A673 (cell line): Measurements from ENCODE around the gene FCN3. TPM values are rescaled to one million over a fixed set of nuclear protein-coding genes. Genes with fewer than 3 reads are reported as not detected.

Experiments used
- BruUV-seq: library from RNA; stranded (reverse); fragments of 400-500 nt; replicated peaks from 2 replicates; lab custom pipeline; 2021; lab: Mats Ljungman, UMichigan
- CTCF ChIA-PET: fragments of 300-600 bp; sonication (Branson Sonifier 250); formaldehyde crosslinking; loops from one replicate; lab custom pipeline; 2022; ENCODE audit warnings: antibody characterized with exemption; lab: Charles Lee
- POLR2A ChIA-PET: fragments of 300-600 bp; sonication (Branson Sonifier 250); formaldehyde crosslinking; loops from one replicate; lab custom pipeline; 2022; ENCODE audit warnings: antibody characterized with exemption; ENCODE audit not compliant: low non-redundant PET; lab: Charles Lee
- DNase-seq: peaks from one replicate; pipeline ENCODE4 v3.0.0-alpha.2; 2015; ENCODE audit warnings: low spot score
- H3K27ac ChIP-seq: fragments of 200-600 bp; sonication (generic); 2 replicates; pipeline ENCODE4 v1.5.1; 2016; ENCODE audit warnings: mixed run types, low read depth, mild to moderate bottlenecking, mixed read lengths, antibody characterized with exemption, low read length; ENCODE audit not compliant: poor library complexity, severe bottlenecking
- H3K27me3 ChIP-seq: fragments of 200-600 bp; sonication (generic); replicated peaks from 2 replicates; pipeline ENCODE4 v1.6.1; 2017; ENCODE audit warnings: mixed run types, low read depth, mild to moderate bottlenecking, mixed read lengths, antibody characterized with exemption, low read length; ENCODE audit not compliant: insufficient read depth, poor library complexity
- H3K36me3 ChIP-seq: fragments of 200-600 bp; sonication (generic); 2 replicates; pipeline ENCODE4 v1.6.1; 2016; ENCODE audit warnings: mixed run types, mild to moderate bottlenecking, mixed read lengths, antibody characterized with exemption, low read length; ENCODE audit not compliant: insufficient read depth, poor library complexity, severe bottlenecking
- H3K4me1 ChIP-seq: fragments of 200-600 bp; sonication (generic); 2 replicates; pipeline ENCODE4 v1.6.1; 2017; ENCODE audit warnings: mixed run types, mild to moderate bottlenecking, mixed read lengths, antibody characterized with exemption, low read length; ENCODE audit not compliant: insufficient read depth, poor library complexity, severe bottlenecking
- H3K4me3 ChIP-seq: fragments of 200-600 bp; sonication (generic); 2 replicates; pipeline ENCODE4 v1.5.1; 2016; ENCODE audit warnings: low read depth, mixed run types, mild to moderate bottlenecking, mixed read lengths, low read length; ENCODE audit not compliant: poor library complexity, severe bottlenecking
- H3K9me3 ChIP-seq: fragments of 200-600 bp; sonication (generic); 2 replicates; pipeline ENCODE4 v1.6.1; 2016; ENCODE audit warnings: mixed run types, low read depth, mild to moderate bottlenecking, mixed read lengths, antibody characterized with exemption, low read length; ENCODE audit not compliant: poor library complexity, severe bottlenecking
- EZH2 ChIP-seq: fragments of 200-600 bp; sonication (generic); IDR thresholded peaks from 2 replicates; pipeline ENCODE4 v1.6.1; 2017; ENCODE audit warnings: borderline replicate concordance, low read depth, mild to moderate bottlenecking, mixed read lengths, antibody characterized with exemption, low read length; ENCODE audit not compliant: poor library complexity, severe bottlenecking
- intact Hi-C: fragments of 100-400 bp; cut with micrococcal nuclease; formaldehyde crosslinking; loops from one replicate; pipeline ENCODE4 v1.10.0; 2022; ENCODE audit not compliant: unreplicated experiment
- total RNA-seq: library from RNA; stranded (reverse); gene quantifications from 2 replicates; pipeline ENCODE4 v1.2.3, GENCODE V29; 2021
- TF ChIP-seq, protein P1 (sequence below): fragments of 300-800, 200-600 bp; sonication (generic); conservative IDR thresholded peaks from 2 replicates; pipeline ENCODE4 v1.5.1; 2017; ENCODE audit warnings: low read depth, mild to moderate bottlenecking, antibody characterized with exemption, low read length, moderate library complexity, mixed read lengths

Gene FCN3
- total RNA-seq, 1 experiment from 2014 or later: not detected

DNA sequence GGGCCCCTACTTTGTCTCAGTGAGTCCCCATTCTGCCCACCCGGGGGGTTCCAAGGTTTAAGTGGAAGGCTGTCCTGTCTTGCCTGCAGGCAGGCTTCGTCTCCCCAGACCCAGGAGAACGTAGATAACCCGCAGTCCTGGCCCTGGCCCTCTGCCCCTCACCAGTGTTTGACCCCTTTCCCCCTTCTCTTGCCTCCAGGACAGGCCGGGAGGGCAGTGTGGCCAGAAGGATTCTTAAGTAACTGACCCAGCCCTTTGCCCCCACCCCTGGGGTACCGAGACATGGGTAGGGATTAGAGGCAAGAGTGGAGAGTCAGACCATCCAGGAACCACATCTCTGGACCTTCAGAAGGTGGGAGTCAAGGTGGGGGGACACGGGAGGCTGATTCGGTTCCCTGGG is 43.8 kb downstream of the FCN3 start:
- H3K27ac ChIP-seq: no peak overlapping the region
- ChIA-PET CTCF (no interaction called here), POLR2A (no interaction called here)
- H3K36me3 ChIP-seq: peaks cover 37% of the 10 kb centered on the region
- no peaks in the 10 kb centered on the region for H3K4me1 ChIP-seq
- H3K4me3 ChIP-seq: no peak overlapping the region
- no TSS peak for BruUV-seq
- H3K27me3 ChIP-seq: no peaks in the 10 kb centered on the region
- TF ChIP-seq, protein P1, sequence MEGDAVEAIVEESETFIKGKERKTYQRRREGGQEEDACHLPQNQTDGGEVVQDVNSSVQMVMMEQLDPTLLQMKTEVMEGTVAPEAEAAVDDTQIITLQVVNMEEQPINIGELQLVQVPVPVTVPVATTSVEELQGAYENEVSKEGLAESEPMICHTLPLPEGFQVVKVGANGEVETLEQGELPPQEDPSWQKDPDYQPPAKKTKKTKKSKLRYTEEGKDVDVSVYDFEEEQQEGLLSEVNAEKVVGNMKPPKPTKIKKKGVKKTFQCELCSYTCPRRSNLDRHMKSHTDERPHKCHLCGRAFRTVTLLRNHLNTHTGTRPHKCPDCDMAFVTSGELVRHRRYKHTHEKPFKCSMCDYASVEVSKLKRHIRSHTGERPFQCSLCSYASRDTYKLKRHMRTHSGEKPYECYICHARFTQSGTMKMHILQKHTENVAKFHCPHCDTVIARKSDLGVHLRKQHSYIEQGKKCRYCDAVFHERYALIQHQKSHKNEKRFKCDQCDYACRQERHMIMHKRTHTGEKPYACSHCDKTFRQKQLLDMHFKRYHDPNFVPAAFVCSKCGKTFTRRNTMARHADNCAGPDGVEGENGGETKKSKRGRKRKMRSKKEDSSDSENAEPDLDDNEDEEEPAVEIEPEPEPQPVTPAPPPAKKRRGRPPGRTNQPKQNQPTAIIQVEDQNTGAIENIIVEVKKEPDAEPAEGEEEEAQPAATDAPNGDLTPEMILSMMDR: no peak
- TF ChIP-seq EZH2: no peak
- H3K9me3 ChIP-seq: no peaks in the 10 kb centered on the region
- no peak for DNase-seq
- intact Hi-C loops: no loop called here

DNA sequence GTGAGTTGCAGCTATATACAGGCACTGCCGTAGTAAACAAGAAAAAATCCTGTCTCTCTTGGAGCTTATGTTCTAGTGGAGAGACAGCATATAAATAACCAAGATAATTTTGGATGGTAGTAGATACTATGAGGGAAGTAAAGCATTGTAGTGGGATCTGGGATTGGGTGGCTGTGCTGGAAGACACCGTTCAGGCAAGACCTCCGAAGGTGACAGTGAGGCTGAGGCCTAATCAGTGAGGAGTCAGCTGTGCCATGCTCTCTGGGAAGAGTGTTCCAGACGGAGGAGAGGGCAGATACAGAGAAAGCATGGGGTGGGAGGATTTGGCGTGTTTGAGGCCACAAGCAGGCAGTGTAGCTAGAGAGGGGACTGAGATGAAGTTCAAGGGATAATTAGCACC is 46.7 kb downstream of the FCN3 start:
- intact Hi-C loops: no loop called here
- Histone ChIP-seq H3K4me1 (peaks cover 8% of the 10 kb centered on the region), H3K27me3 (no peaks in the 10 kb centered on the region), H3K9me3 (no peaks in the 10 kb centered on the region), H3K36me3 (peaks cover 21% of the 10 kb centered on the region), H3K27ac (no peak overlapping the region), H3K4me3 (no peak overlapping the region)
- ChIA-PET POLR2A (no interaction called here), CTCF (no interaction called here)
- TF ChIP-seq EZH2: no peak
- TF ChIP-seq, protein P1: no peak
- BruUV-seq: no TSS peak
- DNase-seq: no peak

DNA sequence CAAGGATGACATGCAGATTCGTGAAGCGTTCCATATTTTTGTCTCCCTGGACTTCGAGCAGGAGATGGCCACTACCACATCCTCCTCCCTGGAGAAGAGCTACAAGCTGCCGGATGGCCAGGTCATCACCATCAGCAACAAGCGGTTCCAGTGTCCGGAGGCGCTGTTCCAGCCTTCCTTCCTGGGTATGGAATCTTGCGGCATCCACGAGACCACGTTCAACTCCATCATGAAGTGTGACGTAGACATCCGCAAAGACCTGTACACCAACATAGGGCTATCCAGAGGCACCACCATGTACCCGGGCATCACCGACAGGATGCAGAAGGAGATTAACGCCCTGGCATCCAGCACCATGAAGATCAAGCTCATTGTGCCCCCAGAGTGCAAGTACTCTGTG is 49.3 kb downstream of the FCN3 start:
- no peak for DNase-seq
- intact Hi-C loops: no loop called here
- Histone ChIP-seq H3K27me3 (no peaks in the 10 kb centered on the region), H3K27ac (no peak overlapping the region), H3K4me1 (peaks cover 10% of the 10 kb centered on the region), H3K4me3 (no peak overlapping the region), H3K36me3 (peaks cover 5% of the 10 kb centered on the region), H3K9me3 (no peaks in the 10 kb centered on the region)
- BruUV-seq: no TSS peak
- TF ChIP-seq, protein P1: no peak
- no peak for TF ChIP-seq EZH2
- CTCF ChIA-PET: no interaction called here
- POLR2A ChIA-PET: no interaction called here
